ENCODE measurements around the gene CELF1. TPM values are rescaled to one million over a fixed set of nuclear protein-coding genes. Genes with fewer than 3 reads are reported as not detected.
A peak's percentile ranks its signal among the peaks of the same experiment; 100 is the strongest.

Gene CELF1
- total and polyA plus RNA-seq, 2 of the 13 experiments (the other 11 are each of a cell fraction or from before 2014, with no cell fraction given) = 69.0 to 80.1 TPM

- TF ChIP-seq ZNF784 (CRISPR knock-in tag; IDR thresholded peaks at IDR 0.05; ENCODE audit: borderline replicate concordance) = peak; percentile 49; the same call in 1 of the 2 replicates
- TF ChIP-seq TCF12 (IDR thresholded peaks at IDR 0.05) = no peak
- TF ChIP-seq TCF12 (CRISPR knock-in tag; IDR thresholded peaks at IDR 0.05) = no peak
- TF ChIP-seq ZNF816 (CRISPR knock-in tag; IDR thresholded peaks at IDR 0.05; ENCODE audit: borderline replicate concordance) = no peak
- TF ChIP-seq MBNL3 (CRISPR knock-in tag; conservative IDR thresholded peaks at IDR 0.05) = no peak
- no peak for TF ChIP-seq SYNCRIP (IDR thresholded peaks at IDR 0.05; ENCODE audit: insufficient read depth, low read depth, low read length)
- TF ChIP-seq ZNF598 (CRISPR knock-in tag; IDR thresholded peaks at IDR 0.05; ENCODE audit: borderline replicate concordance) = peak; percentile 88; the same call in 1 of the 2 replicates
- no peak for TF ChIP-seq ZEB1 (IDR thresholded peaks at IDR 0.05; ENCODE audit: insufficient replicate concordance, low read depth)
- TF ChIP-seq SALL1 (CRISPR knock-in tag; IDR thresholded peaks at IDR 0.05) = peak; percentile 80
- no peak for TF ChIP-seq SATB2 (CRISPR knock-in tag; IDR thresholded peaks at IDR 0.05)
- no peak for TF ChIP-seq MLXIP (CRISPR knock-in tag; IDR thresholded peaks at IDR 0.05; ENCODE audit: borderline replicate concordance)
- TF ChIP-seq ZNF260 (CRISPR knock-in tag; IDR thresholded peaks at IDR 0.05; ENCODE audit: borderline replicate concordance, low read depth) = no peak
- no peak for TF ChIP-seq DDIT3 (CRISPR knock-in tag; IDR thresholded peaks at IDR 0.05)
- TF ChIP-seq TBL1XR1 (IDR thresholded peaks at IDR 0.05; ENCODE audit: borderline replicate concordance, low read length, partially characterized antibody) = no peak
- 0 out of 2 replicates have a peak, but pooled peaks have one; percentile 33 for TF ChIP-seq TMF1 (CRISPR knock-in tag; IDR thresholded peaks at IDR 0.05; ENCODE audit: low read depth)
- TF ChIP-seq ZNF280B (CRISPR knock-in tag; IDR thresholded peaks at IDR 0.05; ENCODE audit: borderline replicate concordance) = peak; percentile 51; the same call in 1 of the 2 replicates
- TF ChIP-seq ZNF713 (CRISPR knock-in tag; IDR thresholded peaks at IDR 0.05) = no peak
- TF ChIP-seq FOXJ3 (CRISPR knock-in tag; IDR thresholded peaks at IDR 0.05; ENCODE audit: borderline replicate concordance) = no peak
- no peak for TF ChIP-seq ZMAT5 (CRISPR knock-in tag; IDR thresholded peaks at IDR 0.05; ENCODE audit: borderline replicate concordance, low read depth)
- TF ChIP-seq NCOA1 (CRISPR knock-in tag; IDR thresholded peaks at IDR 0.05) = 0 out of 2 replicates have a peak, but pooled peaks have one; percentile 88
- TF ChIP-seq ZNF691 (CRISPR knock-in tag; IDR thresholded peaks at IDR 0.05; ENCODE audit: borderline replicate concordance, low read depth) = no peak
- TF ChIP-seq ZNF577 (CRISPR knock-in tag; IDR thresholded peaks at IDR 0.05; ENCODE audit: borderline replicate concordance, low read depth) = no peak
Observed at GRCh38 chr11:47565340-47566148, 12.6 kb upstream of the CELF1 start, which contains the start of gene PTPMT1 (continued).
